SK-N-SH treated with all-trans-retinoic acid at 6 μM for 48 hours (cell line): ENCODE data around the gene CYP4F2.
"Not testable (repeated sequence)": the region's sequence is repeated elsewhere in the genome, so short reads cannot be mapped to it uniquely, and the experiment has no call there.

Source experiments
- ATAC-seq: fragments of 200-7000 bp; cut with Tn5 transposase; 3 replicates; pipeline ENCODE4 v1.9.1; 2020; ENCODE audit warnings: mild to moderate bottlenecking, moderate library complexity
- ARNTL ChIP-seq: fragments of 450-650 bp; formaldehyde crosslinking; IDR thresholded peaks from 2 replicates; pipeline ENCODE4 v1.5.0; 2020; ENCODE audit warnings: low read depth, mild to moderate bottlenecking, moderate library complexity, borderline replicate concordance
- BACH2 ChIP-seq: fragments of 250-450 bp; sonication (Bioruptor Pico); IDR thresholded peaks from 2 replicates; pipeline ENCODE4 v1.9.0; 2021; ENCODE audit warnings: mild to moderate bottlenecking, borderline replicate concordance
- CSDC2 ChIP-seq: fragments of 250-450 bp; sonication (Bioruptor Pico); IDR thresholded peaks from 2 replicates; pipeline ENCODE4 v1.5.0; 2020; ENCODE audit warnings: mild to moderate bottlenecking, moderate library complexity
- CSRNP3 ChIP-seq: fragments of 250-450 bp; sonication (Bioruptor Pico); IDR thresholded peaks from 2 replicates; pipeline ENCODE4 v1.5.1; 2021; ENCODE audit warnings: mild to moderate bottlenecking, moderate library complexity
- ESRRG ChIP-seq: fragments of 250-450 bp; sonication (Bioruptor Pico); IDR thresholded peaks from 2 replicates; pipeline ENCODE4 v1.6.1; 2021; ENCODE audit warnings: mild to moderate bottlenecking
- GLIS3 ChIP-seq: fragments of 250-450 bp; sonication (Bioruptor Pico); IDR thresholded peaks from 2 replicates; pipeline ENCODE4 v1.5.0; 2020; ENCODE audit warnings: mild to moderate bottlenecking, moderate library complexity
- OSR1 ChIP-seq: fragments of 250-450 bp; sonication (Bioruptor Pico); IDR thresholded peaks from 2 replicates; pipeline ENCODE4 v1.8.0; 2022; ENCODE audit warnings: moderate library complexity, mild to moderate bottlenecking, inconsistent platforms
- PATZ1 ChIP-seq: fragments of 250-450 bp; sonication (Bioruptor Pico); IDR thresholded peaks from 2 replicates; pipeline ENCODE4 v1.8.0; 2020; ENCODE audit warnings: mild to moderate bottlenecking, moderate library complexity, borderline replicate concordance
- POU6F1 ChIP-seq: fragments of 250-450 bp; sonication (Bioruptor Pico); IDR thresholded peaks from 2 replicates; pipeline ENCODE4 v1.8.0; 2021; ENCODE audit warnings: low read depth, mild to moderate bottlenecking, moderate library complexity, borderline replicate concordance
- PPARA ChIP-seq: fragments of 250-450 bp; sonication (Bioruptor Pico); IDR thresholded peaks from 2 replicates; pipeline ENCODE4 v1.5.0; 2020; ENCODE audit warnings: mild to moderate bottlenecking, borderline replicate concordance
- RARB ChIP-seq: fragments of 250-450 bp; sonication (Bioruptor Pico); IDR thresholded peaks from 2 replicates; pipeline ENCODE4 v1.8.0; 2021; ENCODE audit warnings: mild to moderate bottlenecking, moderate library complexity
- SNAI2 ChIP-seq: fragments of 250-450 bp; sonication (Bioruptor Pico); IDR thresholded peaks from 2 replicates; pipeline ENCODE4 v1.5.0; 2020; ENCODE audit warnings: mild to moderate bottlenecking, moderate library complexity
- TCF4 ChIP-seq: fragments of 250-450 bp; sonication (Bioruptor Pico); IDR thresholded peaks from 2 replicates; pipeline ENCODE4 v1.8.0; 2021; ENCODE audit warnings: mild to moderate bottlenecking, moderate library complexity, borderline replicate concordance
- TOX ChIP-seq: fragments of 250-450 bp; sonication (Bioruptor Pico); IDR thresholded peaks from 2 replicates; pipeline ENCODE4 v1.8.0; 2021; ENCODE audit warnings: mild to moderate bottlenecking, moderate library complexity, borderline replicate concordance
- TSHZ2 ChIP-seq: fragments of 250-450 bp; sonication (Bioruptor Pico); IDR thresholded peaks from 2 replicates; pipeline ENCODE4 v1.5.0; 2020; ENCODE audit warnings: mild to moderate bottlenecking, moderate library complexity
- ZFP3 ChIP-seq: fragments of 250-450 bp; sonication (Bioruptor Pico); IDR thresholded peaks from 2 replicates; pipeline ENCODE4 v1.5.0; 2020; ENCODE audit warnings: mild to moderate bottlenecking, moderate library complexity
- ZNF565 ChIP-seq: fragments of 450-650 bp; formaldehyde crosslinking; conservative IDR thresholded peaks from 2 replicates; pipeline ENCODE4 v1.5.0; 2020; ENCODE audit warnings: low read depth, mild to moderate bottlenecking, moderate library complexity
- ZNF70 ChIP-seq: fragments of 450-650 bp; formaldehyde crosslinking; IDR thresholded peaks from 2 replicates; pipeline ENCODE4 v1.5.0; 2020; ENCODE audit warnings: mild to moderate bottlenecking, moderate library complexity
- ZNF8 ChIP-seq: fragments of 450-650 bp; formaldehyde crosslinking; IDR thresholded peaks from 2 replicates; pipeline ENCODE4 v1.5.0; 2020; ENCODE audit warnings: mild to moderate bottlenecking, moderate library complexity

The CYP4F2 gene

GRCh38 chr19:15846923-15847322 lies 51.0 kb downstream of the CYP4F2 start:
- TF ChIP-seq ZFP3 (CRISPR knock-in tag) (no peak), TSHZ2 (no peak), TCF4 (CRISPR knock-in tag) (no peak), GLIS3 (CRISPR knock-in tag) (no peak), PPARA (CRISPR knock-in tag) (no peak)
- ATAC-seq: no peak

GRCh38 chr19:15843894-15844222 lies 54.0 kb downstream of the CYP4F2 start:
- not testable (repeated sequence) for ATAC-seq

- TF ChIP-seq BACH2 (CRISPR knock-in tag) (no peak), ESRRG (CRISPR knock-in tag) (no peak), TCF4 (CRISPR knock-in tag) (no peak), RARB (no peak), PPARA (CRISPR knock-in tag) (no peak), CSRNP3 (CRISPR knock-in tag) (no peak), ARNTL (CRISPR knock-in tag) (no peak), TSHZ2 (no peak), POU6F1 (CRISPR knock-in tag) (no peak), PATZ1 (CRISPR knock-in tag) (no peak), TOX (CRISPR knock-in tag) (no peak), ZNF70 (CRISPR knock-in tag) (no peak), GLIS3 (CRISPR knock-in tag) (no peak), ZNF8 (no peak), ZNF565 (CRISPR knock-in tag) (no peak), ZFP3 (CRISPR knock-in tag) (no peak), CSDC2 (CRISPR knock-in tag) (no peak), OSR1 (CRISPR knock-in tag) (no peak), SNAI2 (no peak)
- no peak for ATAC-seq
These were observed 54.5 kb downstream of the CYP4F2 start for GRCh38 chr19:15843203-15843893.
